ENCODE data around the gene SMPD3. TPM values are rescaled to one million over a fixed set of nuclear protein-coding genes. Genes with fewer than 3 reads are reported as not detected.
A peak's percentile ranks its signal among the peaks of the same experiment; 100 is the strongest.

SMPD3 gene
- polyA plus RNA-seq, 3 donors from 2014 or later, result 4.2 to 9.8 (median 7.5) TPM

- DNase-seq, result no peak
- Mint-ChIP-seq H3K36me3 (peaks cover 31 to 69% (median 33%) of the 10 kb centered on the region in 3 donors), H3K27me3 (ENCODE audit: low read depth in 3 of 3) (peaks cover 0 to 4% (median 1%) of the 10 kb centered on the region in 3 donors), H3K4me1 (peaks cover 0 to under 1% of the 10 kb centered on the region in 2 donors), H3K9me3 (no peaks in the 10 kb centered on the region), H3K4me3 (no peak overlapping the region), H3K27ac (no peak overlapping the region)
Measured at GRCh38 chr16:68349838-68350410, 98.4 kb downstream of the SMPD3 start.

- Mint-ChIP-seq H3K4me1 (no peaks in the 10 kb centered on the region), H3K4me3 (no peak overlapping the region), H3K9me3 (no peaks in the 10 kb centered on the region), H3K36me3 (peaks cover 29 to 67% (median 34%) of the 10 kb centered on the region in 3 donors), H3K27me3 (ENCODE audit: low read depth in 3 of 3) (peaks cover 0 to 3% (median 1%) of the 10 kb centered on the region in 3 donors), H3K27ac (no peak overlapping the region)
- DNase-seq, result no peak
Measured at GRCh38 chr16:68348639-68349445, 99.5 kb downstream of the SMPD3 start.

- no peaks in the 10 kb centered on the region for H3K9me3 Mint-ChIP-seq
- peaks cover 31 to 59% (median 34%) of the 10 kb centered on the region in 3 donors for H3K36me3 Mint-ChIP-seq
- H3K27ac Mint-ChIP-seq, result no peak overlapping the region
- H3K4me1 Mint-ChIP-seq, result no peaks in the 10 kb centered on the region
- H3K4me3 Mint-ChIP-seq, result no peak overlapping the region
- DNase-seq, result no peak
- peaks cover 0 to 3% (median 1%) of the 10 kb centered on the region in 3 donors for H3K27me3 Mint-ChIP-seq (ENCODE audit: low read depth in 3 of 3)
Measured at GRCh38 chr16:68347605-68348004, 100.7 kb downstream of the SMPD3 start.

- H3K36me3 Mint-ChIP-seq, result peaks cover 34 to 57% (median 35%) of the 10 kb centered on the region in 3 donors
- no peaks in the 10 kb centered on the region for H3K4me1 Mint-ChIP-seq
- H3K9me3 Mint-ChIP-seq, result no peaks in the 10 kb centered on the region
- no peak overlapping the region for H3K4me3 Mint-ChIP-seq
- peaks cover 0 to 3% (median 1%) of the 10 kb centered on the region in 3 donors for H3K27me3 Mint-ChIP-seq (ENCODE audit: low read depth in 3 of 3)
- peak overlapping the region in 1 of 6 donors; percentile 11 for H3K27ac Mint-ChIP-seq
- no peak for DNase-seq
Measured at GRCh38 chr16:68346892-68347480, 101.3 kb downstream of the SMPD3 start.

- Mint-ChIP-seq H3K4me1 (no peaks in the 10 kb centered on the region), H3K27me3 (ENCODE audit: low read depth in 3 of 3) (peaks cover 0 to 3% (median 1%) of the 10 kb centered on the region in 3 donors), H3K27ac (no peak overlapping the region), H3K36me3 (peaks cover 34 to 50% (median 35%) of the 10 kb centered on the region in 3 donors), H3K4me3 (no peak overlapping the region), H3K9me3 (no peaks in the 10 kb centered on the region)
- DNase-seq, result no peak
Measured at GRCh38 chr16:68345958-68346635, 102.2 kb downstream of the SMPD3 start.

- Mint-ChIP-seq H3K4me3 (no peak overlapping the region), H3K36me3 (peaks cover 35 to 53% (median 38%) of the 10 kb centered on the region in 3 donors), H3K27ac (no peak overlapping the region), H3K4me1 (no peaks in the 10 kb centered on the region), H3K27me3 (ENCODE audit: low read depth in 3 of 3) (peaks cover 0 to 3% (median 1%) of the 10 kb centered on the region in 3 donors), H3K9me3 (no peaks in the 10 kb centered on the region)
- DNase-seq, result no peak
Measured at GRCh38 chr16:68345351-68345810, 102.9 kb downstream of the SMPD3 start.

GRCh38 chr16:68344252-68344651 is 104.1 kb downstream of the SMPD3 start:
- DNase-seq, result no peak
- Mint-ChIP-seq H3K27me3 (ENCODE audit: low read depth in 3 of 3) (peaks cover 0 to 3% (median 1%) of the 10 kb centered on the region in 3 donors), H3K36me3 (peaks cover 37 to 53% (median 41%) of the 10 kb centered on the region in 3 donors), H3K9me3 (no peaks in the 10 kb centered on the region), H3K4me3 (no peak overlapping the region), H3K27ac (no peak overlapping the region), H3K4me1 (no peaks in the 10 kb centered on the region)

- no peak overlapping the region for H3K27ac Mint-ChIP-seq
- H3K4me3 Mint-ChIP-seq, result no peak overlapping the region
- H3K4me1 Mint-ChIP-seq, result no peaks in the 10 kb centered on the region
- no peaks in the 10 kb centered on the region for H3K9me3 Mint-ChIP-seq
- DNase-seq, result no peak
- H3K27me3 Mint-ChIP-seq (ENCODE audit: low read depth in 3 of 3), result peaks cover 0 to 3% (median 0%) of the 10 kb centered on the region in 3 donors
- peaks cover 32 to 51% (median 37%) of the 10 kb centered on the region in 3 donors for H3K36me3 Mint-ChIP-seq
Measured at GRCh38 chr16:68343137-68343536, 105.2 kb downstream of the SMPD3 start.

GRCh38 chr16:68342620-68343019 is 105.7 kb downstream of the SMPD3 start:
- H3K9me3 Mint-ChIP-seq, result no peaks in the 10 kb centered on the region

GRCh38 chr16:68339214-68339613 is 109.1 kb downstream of the SMPD3 start:
- Mint-ChIP-seq H3K27ac (no peak overlapping the region), H3K27me3 (ENCODE audit: low read depth in 3 of 3) (peaks cover 0 to 2% (median 0%) of the 10 kb centered on the region in 3 donors), H3K4me3 (no peak overlapping the region), H3K36me3 (peaks cover 32 to 45% (median 41%) of the 10 kb centered on the region in 3 donors), H3K4me1 (no peaks in the 10 kb centered on the region), H3K9me3 (no peaks in the 10 kb centered on the region)
- DNase-seq, result no peak

More at GRCh38 chr16:68342620-68343019, 105.7 kb downstream of the SMPD3 start:
- Mint-ChIP-seq H3K36me3 (peaks cover 32 to 51% (median 40%) of the 10 kb centered on the region in 3 donors), H3K4me1 (no peaks in the 10 kb centered on the region), H3K27me3 (ENCODE audit: low read depth in 3 of 3) (peaks cover 0 to 3% (median 0%) of the 10 kb centered on the region in 3 donors), H3K4me3 (no peak overlapping the region), H3K27ac (no peak overlapping the region)
- DNase-seq, result no peak

- peak overlapping the region in 1 of 6 donors; percentile 11 for H3K27ac Mint-ChIP-seq
- peaks cover 0 to 3% (median 0%) of the 10 kb centered on the region in 3 donors for H3K27me3 Mint-ChIP-seq (ENCODE audit: low read depth in 3 of 3)
- DNase-seq, result no peak
- no peaks in the 10 kb centered on the region for H3K9me3 Mint-ChIP-seq
- H3K4me3 Mint-ChIP-seq, result no peak overlapping the region
- H3K4me1 Mint-ChIP-seq, result no peaks in the 10 kb centered on the region
- H3K36me3 Mint-ChIP-seq, result peaks cover 31 to 49% (median 44%) of the 10 kb centered on the region in 3 donors
Measured at GRCh38 chr16:68338326-68339119, 109.8 kb downstream of the SMPD3 start.

- no peaks in the 10 kb centered on the region for H3K4me1 Mint-ChIP-seq
- no peak overlapping the region for H3K4me3 Mint-ChIP-seq
- peaks cover 21 to 41% (median 40%) of the 10 kb centered on the region in 3 donors for H3K36me3 Mint-ChIP-seq
- no peaks in the 10 kb centered on the region for H3K9me3 Mint-ChIP-seq
- DNase-seq, result no peak
- H3K27me3 Mint-ChIP-seq (ENCODE audit: low read depth in 3 of 3), result peaks cover 0 to 3% (median 0%) of the 10 kb centered on the region in 3 donors
- H3K27ac Mint-ChIP-seq, result no peak overlapping the region
Measured at GRCh38 chr16:68335175-68335574, 113.1 kb downstream of the SMPD3 start.
